GM12878 (cell line): ENCODE results near the gene OR9Q2. TPM values are rescaled to one million over a fixed set of nuclear protein-coding genes. Genes with fewer than 3 reads are reported as not detected.

Experiments used
- ATAC-seq: fragments of 200-7000 bp; cut with Tn5 transposase; 3 replicates; pipeline ENCODE4 v1.9.1; 2020; ENCODE audit warnings: mild to moderate bottlenecking, moderate library complexity
- BruUV-seq: library from RNA; stranded (reverse); fragments of 400-500 nt; replicated peaks from 2 replicates; lab custom pipeline; 2021; lab: Mats Ljungman, UMichigan
- CTCF ChIA-PET: fragments of 300-600 bp; sonication (Branson Sonifier 250); formaldehyde crosslinking; extraction: SDS; loops from one replicate; lab custom pipeline; 2021; ENCODE audit warnings: inconsistent platforms; lab: Yijun Ruan, JAX
- POLR2A ChIA-PET: fragments of 350-600 bp; formaldehyde crosslinking; extraction: SDS; loops from one replicate; lab custom pipeline; 2021; ENCODE audit warnings: inconsistent platforms; lab: Charles Lee
- RAD21 ChIA-PET: fragments of 300-600 bp; sonication (Branson Sonifier 250); formaldehyde crosslinking; loops from one replicate; lab custom pipeline; 2023; ENCODE audit warnings: antibody characterized with exemption; ENCODE audit not compliant: unreplicated experiment; lab: Charles Lee
- SMC1A ChIA-PET: fragments of 300-600 bp; sonication (Branson Sonifier 250); formaldehyde crosslinking; loops from one replicate; lab custom pipeline; 2023; ENCODE audit not compliant: unreplicated experiment, uncharacterized antibody; lab: Charles Lee
- DNase-seq: peaks from one replicate; pipeline ENCODE4 v3.0.0-alpha.2; 2011; ENCODE audit warnings: low read depth, low spot score
- FAIRE-seq: peaks from 3 replicates; lab custom pipeline; 2011; peaks lifted over from hg19 to GRCh38; lab: Jason Lieb, UNC
- H2AFZ ChIP-seq: 2 replicates; pipeline ENCODE4 v1.6.0; 2011; ENCODE audit warnings: low read depth, low read length, control low read depth; ENCODE audit not compliant: control insufficient read depth
- H3K27ac ChIP-seq: 2 replicates; pipeline ENCODE4 v1.5.1; 2011; ENCODE audit warnings: control low read depth; ENCODE audit not compliant: control insufficient read depth, insufficient read depth
- H3K27me3 ChIP-seq, 2 experiments: replicated peaks in 1 of 2; 2 replicates each; pipeline versions ENCODE4 v1.6.0 to v1.6.1; 2011; ENCODE audit warnings: low read length in 1 of 2; ENCODE audit not compliant: control insufficient read depth in 2 of 2, insufficient read depth in 2 of 2
- H3K36me3 ChIP-seq, 2 experiments: 2 replicates each; pipeline ENCODE4 v1.5.1; 2011; ENCODE audit warnings: low read length in 1 of 2; ENCODE audit not compliant: control insufficient read depth in 2 of 2, insufficient read depth in 2 of 2
- H3K4me1 ChIP-seq: 2 replicates; pipeline ENCODE4 v1.6.1; 2011; ENCODE audit warnings: mild to moderate bottlenecking, low read length, moderate library complexity, mixed read lengths; ENCODE audit not compliant: control insufficient read depth, insufficient read depth
- H3K4me2 ChIP-seq: 2 replicates; pipeline ENCODE4 v1.6.0; 2011; ENCODE audit warnings: control low read depth; ENCODE audit not compliant: control insufficient read depth, insufficient read depth
- H3K4me3 ChIP-seq: fragments of 200-600 bp; sonication (generic); 2 replicates; pipeline ENCODE4 v1.5.1; 2016
- H3K79me2 ChIP-seq: 2 replicates; pipeline ENCODE4 v1.6.0; 2011; ENCODE audit warnings: low read length; ENCODE audit not compliant: control insufficient read depth, insufficient read depth
- H3K9ac ChIP-seq: 2 replicates; pipeline ENCODE4 v1.8.0; 2011; ENCODE audit warnings: low read length, control low read depth, mixed read lengths; ENCODE audit not compliant: control insufficient read depth, insufficient read depth
- H3K9me3 ChIP-seq: replicated peaks from 3 replicates; pipeline ENCODE4 v1.5.1; 2011; ENCODE audit warnings: mild to moderate bottlenecking, low read length; ENCODE audit not compliant: control insufficient read depth, insufficient read depth
- H4K20me1 ChIP-seq: 2 replicates; pipeline ENCODE4 v1.6.0; 2011; ENCODE audit not compliant: control insufficient read depth, insufficient read depth
- CREM ChIP-seq: IDR thresholded peaks from 2 replicates; pipeline ENCODE4 v1.6.1; 2014; ENCODE audit warnings: antibody characterized with exemption, low read depth
- DPF2 ChIP-seq: fragments of 450-650 bp; IDR thresholded peaks from 2 replicates; pipeline ENCODE4 v1.6.1; 2017; ENCODE audit warnings: mild to moderate bottlenecking
- EED ChIP-seq: sonication (generic); IDR thresholded peaks from 2 replicates; pipeline ENCODE4 v1.6.1; 2016; ENCODE audit warnings: antibody characterized with exemption, low read depth
- EP300 ChIP-seq, 2 experiments: fragments of 150-350 bp in 1 of 2; IDR thresholded peaks; 2 replicates each; pipeline ENCODE4 v1.6.1; 2011 to 2012; ENCODE audit warnings: low read depth in 2 of 2, low read length in 2 of 2, borderline replicate concordance in 1 of 2, improper control_type of control experiment in 1 of 2, inconsistent platforms in 1 of 2; ENCODE audit not compliant: control insufficient read depth in 1 of 2
- GATAD2B ChIP-seq: fragments of 450-650 bp; conservative IDR thresholded peaks from 2 replicates; pipeline ENCODE4 v1.6.1; 2017; ENCODE audit warnings: low read depth, mild to moderate bottlenecking, moderate library complexity
- HDGF ChIP-seq: fragments of 450-650 bp; IDR thresholded peaks from 2 replicates; pipeline ENCODE4 v1.6.1; 2016; ENCODE audit warnings: antibody characterized with exemption
- MAX ChIP-seq: IDR thresholded peaks from 2 replicates; pipeline ENCODE4 v1.6.1; 2012; ENCODE audit warnings: low read depth, low read length, improper control_type of control experiment
- MLLT1 ChIP-seq: fragments of 450-650 bp; IDR thresholded peaks from 2 replicates; pipeline ENCODE4 v1.6.1; 2016; ENCODE audit warnings: mild to moderate bottlenecking
- NBN ChIP-seq: fragments of 450-650 bp; IDR thresholded peaks from 2 replicates; pipeline ENCODE4 v1.6.1; 2016
- RFX5 ChIP-seq: IDR thresholded peaks from 2 replicates; pipeline ENCODE4 v1.6.1; 2011; ENCODE audit warnings: low read depth, low read length, improper control_type of control experiment
- SUPT20H ChIP-seq: IDR thresholded peaks from 2 replicates; pipeline ENCODE4 v1.6.1; 2011; ENCODE audit warnings: low read depth, mild to moderate bottlenecking, low read length, moderate library complexity, borderline replicate concordance; ENCODE audit not compliant: control insufficient read depth
- TARDBP ChIP-seq: IDR thresholded peaks from 2 replicates; pipeline ENCODE4 v1.6.1; 2016; ENCODE audit warnings: borderline replicate concordance
- WGBS: methylation state at CpG from one replicate; pipeline ENCODE4 v1.1.6; 2016; ENCODE audit warnings: low lambda C conversion rate; ENCODE audit not compliant: insufficient replicate concordance, insufficient coverage; ENCODE audit errors: missing lambda C conversion rate; 5-methylcytosine and 5-hydroxymethylcytosine counted together
- in situ Hi-C: fragments of 300-500 bp; cut with MboI; formaldehyde crosslinking; loops from 9 replicates; pipeline ENCODE4 v1.14.3; 2018; ENCODE audit warnings: mixed read lengths
- intact Hi-C: fragments of 100-400 bp; cut with micrococcal nuclease; formaldehyde crosslinking; loops from one replicate; pipeline ENCODE4 v1.14.2; 2022; ENCODE audit not compliant: unreplicated experiment
- polyA plus RNA-seq, 11 experiments: library from polyadenylated mRNA; depleted of rRNA in 4 of 11; unstranded in 6 of 11; stranded (reverse) in 5 of 11; fragments of >200 nt; fragmentation: Nextera tagmentation in 4 of 11; fragmentation: Illumina TruSeq in 1 of 11; extraction: Ambion mirVana in 4 of 11; extraction: Trizol in 1 of 11; gene quantifications; 1 replicate in 1 of 11; 2 replicates in 10 of 11; pipeline versions ENCODE4 v1.2.1 to v1.2.3, GENCODE V29; 2011 to 2016; ENCODE audit warnings: inconsistent platforms in 2 of 11, missing spikeins in 2 of 11, low read depth in 1 of 11
- total RNA-seq, 4 experiments: library from RNA; depleted of rRNA in 3 of 4; stranded (reverse); fragments of >200 nt in 3 of 4; fragmentation: Illumina TruSeq in 1 of 4; extraction: Trizol in 1 of 4; gene quantifications; 2 replicates each; pipeline versions ENCODE4 v1.2.1 to v1.2.3, GENCODE V29; 2013 to 2021

Gene OR9Q2
- total and polyA plus RNA-seq, 10 of the 15 experiments (the other 5 are each of a cell fraction or from before 2014, with no cell fraction given) = 0.05 TPM; not detected in 9

GRCh38 chr11:58164389-58164788 lies 24.5 kb upstream of the OR9Q2 start:
- SMC1A ChIA-PET = no interaction called here
- ATAC-seq (no peak), DNase-seq (no peak), FAIRE-seq (no peak)
- BruUV-seq = no TSS peak
- no peak overlapping the region for H2AFZ ChIP-seq
- no peak overlapping the region for H3K4me2 ChIP-seq
- no peaks in the 10 kb centered on the region for H3K36me3 ChIP-seq
- no peaks in the 10 kb centered on the region for H3K4me1 ChIP-seq
- no peak overlapping the region for H3K4me3 ChIP-seq
- CTCF ChIA-PET = no interaction called here
- H3K9ac ChIP-seq = no peak overlapping the region
- H4K20me1 ChIP-seq = no peaks in the 10 kb centered on the region
- in situ Hi-C loops = no loop called here
- no peaks in the 10 kb centered on the region for H3K79me2 ChIP-seq
- intact Hi-C loops = no loop called here
- H3K27ac ChIP-seq = no peak overlapping the region
- no peaks in the 10 kb centered on the region for H3K9me3 ChIP-seq
- no peaks in the 10 kb centered on the region; a peak in 1 of 4 replicates for H3K27me3 ChIP-seq
- RAD21 ChIA-PET = no interaction called here
- no peak for TF ChIP-seq CREM
- no peak for TF ChIP-seq HDGF
- TF ChIP-seq NBN = no peak
- no peak for TF ChIP-seq DPF2
- no peak for TF ChIP-seq TARDBP
- no peak for TF ChIP-seq MAX
- TF ChIP-seq RFX5 = no peak
- TF ChIP-seq EED = no peak
- no peak for TF ChIP-seq GATAD2B
- no peak for TF ChIP-seq SUPT20H
- no peak for TF ChIP-seq MLLT1
- no peak for TF ChIP-seq EP300 (IDR thresholded peaks at IDR 0.05; ENCODE audit: borderline replicate concordance in 1 of 2, control insufficient read depth in 1 of 2, low read depth in 2 of 2, low read length in 2 of 2)
- WGBS = 20% methylated on average over 4 of the region's 4 CpGs
- POLR2A ChIA-PET = no interaction called here
